HepG2 (cell line): ENCODE results near the gene SLC12A2. TPM values are rescaled to one million over a fixed set of nuclear protein-coding genes. Genes with fewer than 3 reads are reported as not detected.

Experiments
- ATAC-seq: fragments of 200-7000 bp; cut with Tn5 transposase; 3 replicates; pipeline ENCODE4 v1.9.1; 2020; ENCODE audit warnings: mild to moderate bottlenecking, moderate library complexity
- BruUV-seq: library from RNA; stranded (reverse); fragments of 400-500 nt; replicated peaks from 2 replicates; lab custom pipeline; 2021; lab: Mats Ljungman, UMichigan
- CTCF ChIA-PET: fragments of 300-600 bp; formaldehyde crosslinking; extraction: SDS; loops from one replicate; lab custom pipeline; 2021; ENCODE audit warnings: low total read pairs, inconsistent platforms, low intra/inter-chr PET ratio; lab: Yijun Ruan, JAX
- POLR2A ChIA-PET: fragments of 350-600 bp; sonication (Branson Sonifier 250); formaldehyde crosslinking; loops from one replicate; lab custom pipeline; 2020; ENCODE audit warnings: antibody characterized with exemption, inconsistent platforms; lab: Yijun Ruan, JAX
- DNase-seq: peaks from one replicate; pipeline ENCODE4 v3.0.0-alpha.2; 2015; ENCODE audit warnings: low spot score
- FAIRE-seq: peaks from 3 replicates; lab custom pipeline; 2011; peaks lifted over from hg19 to GRCh38; lab: Jason Lieb, UNC
- H2AFZ ChIP-seq: one replicate; pipeline ENCODE4 v1.6.1; 2011; ENCODE audit warnings: low read length, inconsistent platforms
- H3K27ac ChIP-seq: fragments of 300-600 bp; 3 replicates; pipeline ENCODE4 v1.8.0; 2011; ENCODE audit warnings: mixed run types, mild to moderate bottlenecking, mixed read lengths, low read length, inconsistent platforms; ENCODE audit not compliant: insufficient read depth; ENCODE audit errors: extremely low read length
- H3K27me3 ChIP-seq, 2 experiments: fragments of 200-600 bp in 1 of 2; 2 replicates in 1 of 2; 3 replicates in 1 of 2; pipeline versions ENCODE4 v1.6.0 to v1.8.0; 2011; ENCODE audit warnings: low read length in 2 of 2, mild to moderate bottlenecking in 2 of 2, moderate library complexity in 2 of 2, inconsistent platforms in 1 of 2; ENCODE audit not compliant: insufficient read depth in 2 of 2, control insufficient read depth in 1 of 2
- H3K36me3 ChIP-seq, 2 experiments: fragments of 200-600 bp in 1 of 2; replicated peaks in 1 of 2; 2 replicates in 1 of 2; 3 replicates in 1 of 2; pipeline versions ENCODE4 v1.5.1 to v1.8.0; 2011; ENCODE audit warnings: low read length in 2 of 2, inconsistent platforms in 1 of 2; ENCODE audit not compliant: insufficient read depth in 2 of 2, control insufficient read depth in 1 of 2
- H3K4me1 ChIP-seq: 2 replicates; pipeline ENCODE4 v1.5.1; 2012; ENCODE audit warnings: low read length, inconsistent platforms; ENCODE audit not compliant: insufficient read depth
- H3K4me2 ChIP-seq: 2 replicates; pipeline ENCODE4 v1.6.0; 2011; ENCODE audit warnings: low read depth, low read length, inconsistent platforms
- H3K4me3 ChIP-seq, 3 experiments: fragments of 200-600 bp in 1 of 3; sonication (generic), shearing (Covaris generic) in 1 of 3; replicated peaks in 1 of 3; 2 replicates each; pipeline ENCODE4 v1.5.1; 2011 to 2016; ENCODE audit warnings: low read length in 3 of 3, inconsistent platforms in 2 of 3, low read depth in 2 of 3, mild to moderate bottlenecking in 2 of 3, control low read depth in 1 of 3, mixed read lengths in 1 of 3; ENCODE audit not compliant: insufficient read depth in 1 of 3
- H3K79me2 ChIP-seq: one replicate; pipeline ENCODE4 v1.6.1; 2011; ENCODE audit warnings: low read length, inconsistent platforms; ENCODE audit not compliant: insufficient read depth
- H3K9ac ChIP-seq: 2 replicates; pipeline ENCODE4 v1.6.0; 2011; ENCODE audit warnings: mild to moderate bottlenecking, low read depth, low read length, inconsistent platforms; ENCODE audit not compliant: insufficient read depth
- H3K9me3 ChIP-seq: 2 replicates; pipeline ENCODE4 v1.5.1; 2012; ENCODE audit warnings: mild to moderate bottlenecking, low read length
- H4K20me1 ChIP-seq: 2 replicates; pipeline ENCODE4 v1.6.0; 2011; ENCODE audit warnings: inconsistent platforms, mild to moderate bottlenecking, low read length, moderate library complexity; ENCODE audit not compliant: insufficient read depth
- ELK4 ChIP-seq: sonication (generic); formaldehyde crosslinking; IDR thresholded peaks from 2 replicates; pipeline ENCODE4 v1.9.0; 2021; ENCODE audit warnings: missing genetic modification reagents, borderline replicate concordance
- FLYWCH1 ChIP-seq: sonication (generic); formaldehyde crosslinking; IDR thresholded peaks from 2 replicates; pipeline ENCODE4 v1.8.1; 2023; ENCODE audit warnings: mild to moderate bottlenecking, missing genetic modification reagents
- HNF4A ChIP-seq: sonication (generic); formaldehyde crosslinking; IDR thresholded peaks from 2 replicates; pipeline ENCODE4 v1.4.0; 2020; ENCODE audit warnings: missing genetic modification reagents
- HOXA9 ChIP-seq: sonication (generic); formaldehyde crosslinking; IDR thresholded peaks from 2 replicates; pipeline ENCODE4 v1.8.1; 2022; ENCODE audit warnings: missing genetic modification reagents, mild to moderate bottlenecking, moderate library complexity, borderline replicate concordance
- JUN ChIP-seq: sonication (generic); formaldehyde crosslinking; IDR thresholded peaks from 2 replicates; pipeline ENCODE4 v1.4.0; 2020; ENCODE audit warnings: mild to moderate bottlenecking, missing genetic modification reagents
- KLF9 ChIP-seq: IDR thresholded peaks from 2 replicates; pipeline ENCODE4 v1.6.1; 2016; ENCODE audit warnings: low read depth
- PRMT3 ChIP-seq: sonication (generic); formaldehyde crosslinking; IDR thresholded peaks from 2 replicates; pipeline ENCODE4 v1.8.1; 2022; ENCODE audit warnings: low read depth, mild to moderate bottlenecking, moderate library complexity, missing genetic modification reagents, borderline replicate concordance
- TBP ChIP-seq: sonication (generic); formaldehyde crosslinking; IDR thresholded peaks from 2 replicates; pipeline ENCODE4 v1.5.0; 2020; ENCODE audit warnings: missing genetic modification reagents
- ZBTB46 ChIP-seq: sonication (generic); formaldehyde crosslinking; IDR thresholded peaks from 2 replicates; pipeline ENCODE4 v1.4.0; 2020; ENCODE audit warnings: mild to moderate bottlenecking, missing genetic modification reagents, borderline replicate concordance
- ZHX1 ChIP-seq: sonication (generic); formaldehyde crosslinking; IDR thresholded peaks from 2 replicates; pipeline ENCODE4 v1.8.1; 2022; ENCODE audit warnings: low read depth, mild to moderate bottlenecking, missing genetic modification reagents
- ZMYM2 ChIP-seq: sonication (generic); formaldehyde crosslinking; IDR thresholded peaks from 2 replicates; pipeline ENCODE4 v1.8.0; 2022; ENCODE audit warnings: mild to moderate bottlenecking, missing genetic modification reagents
- ZNF549 ChIP-seq: sonication (generic); formaldehyde crosslinking; IDR thresholded peaks from 2 replicates; pipeline ENCODE4 v1.5.0; 2020; ENCODE audit warnings: missing genetic modification reagents
- ZNF841 ChIP-seq: sonication (generic); formaldehyde crosslinking; IDR thresholded peaks from 2 replicates; pipeline ENCODE4 v1.8.1; 2023; ENCODE audit warnings: missing genetic modification reagents, borderline replicate concordance
- ZSCAN30 ChIP-seq: sonication (generic); formaldehyde crosslinking; IDR thresholded peaks from 2 replicates; pipeline ENCODE4 v1.5.0; 2020; ENCODE audit warnings: mild to moderate bottlenecking, missing genetic modification reagents
- WGBS: methylation state at CpG from one replicate; pipeline ENCODE4 v1.1.6; 2017; ENCODE audit warnings: low lambda C conversion rate; 5-methylcytosine and 5-hydroxymethylcytosine counted together
- in situ Hi-C: cut with HindIII; loops from 2 replicates; pipeline ENCODE4 v1.10.0; 2017; ENCODE audit warnings: low pct_unique_long_range_greater_than_20kb; ENCODE audit not compliant: extremely low pct_ligation_motif_present
- intact Hi-C: fragments of 100-400 bp; cut with micrococcal nuclease; formaldehyde crosslinking; loops from one replicate; pipeline ENCODE4 v1.10.0; 2022; ENCODE audit not compliant: unreplicated experiment
- polyA plus RNA-seq, 8 experiments: library from polyadenylated mRNA; depleted of rRNA in 3 of 8; stranded (reverse) in 7 of 8; unstranded in 1 of 8; fragments of >200 nt; fragmentation: Illumina TruSeq in 4 of 8; extraction: Trizol in 4 of 8; gene quantifications; 2 replicates each; pipeline versions ENCODE4 v1.2.1 to v1.2.3, GENCODE V29; 2011 to 2016; ENCODE audit warnings: low read depth in 4 of 8, missing spikeins in 1 of 8, mixed read lengths in 1 of 8; ENCODE audit not compliant: insufficient read depth in 1 of 8
- total RNA-seq, 5 experiments: library from RNA; depleted of rRNA; stranded (reverse); fragments of >200 nt; fragmentation: Illumina TruSeq; extraction: Trizol; gene quantifications; 2 replicates each; pipeline ENCODE4 v1.2.3, GENCODE V29; 2016; ENCODE audit warnings: low read depth in 1 of 5

Gene SLC12A2
- total and polyA plus RNA-seq, 2 of the 13 experiments (the other 11 are each of a cell fraction or from before 2014, with no cell fraction given): 4.0 to 9.7 TPM

- WGBS: 36% methylated on average over 3 of the region's 3 CpGs
- POLR2A ChIA-PET: no interaction called here
- in situ Hi-C loops (no loop called here), intact Hi-C loops (no loop called here)
- H3K79me2 ChIP-seq: no peaks in the 10 kb centered on the region
- H3K36me3 ChIP-seq: no peaks in the 10 kb centered on the region
- CTCF ChIA-PET: no interaction called here
- no peaks in the 10 kb centered on the region for H3K9me3 ChIP-seq
- peaks cover 7% of the 10 kb centered on the region; the same call in 1 of the 2 replicates for H3K4me1 ChIP-seq
- FAIRE-seq: no peak
- ATAC-seq: peak; percentile 44
- TF ChIP-seq ELK4 (no peak), HNF4A (0 out of 2 replicates have a peak, but pooled peaks have one; percentile 5)
- no peaks in the 10 kb centered on the region for H3K27me3 ChIP-seq
- no peak overlapping the region for H2AFZ ChIP-seq
- BruUV-seq: no TSS peak
- no peak overlapping the region for H3K4me3 ChIP-seq
- no peak overlapping the region for H3K27ac ChIP-seq
- no peaks in the 10 kb centered on the region for H4K20me1 ChIP-seq
- no peak overlapping the region for H3K4me2 ChIP-seq
- H3K9ac ChIP-seq: no peak overlapping the region
- DNase-seq: no peak
These were observed 73.0 kb downstream of the SLC12A2 start for GRCh38 chr5:128156521-128156920.

GRCh38 chr5:128158342-128158741, 74.8 kb downstream of the SLC12A2 start:
- intact Hi-C loops: no loop called here
- Histone ChIP-seq H2AFZ (no peak overlapping the region), H4K20me1 (no peaks in the 10 kb centered on the region), H3K36me3 (no peaks in the 10 kb centered on the region), H3K4me1 (peaks cover 7% of the 10 kb centered on the region; the same call in 1 of the 2 replicates), H3K27ac (no peak overlapping the region), H3K4me3 (no peak overlapping the region), H3K9ac (no peak overlapping the region), H3K27me3 (no peaks in the 10 kb centered on the region), H3K4me2 (no peak overlapping the region), H3K79me2 (no peaks in the 10 kb centered on the region), H3K9me3 (no peaks in the 10 kb centered on the region)
- BruUV-seq: no TSS peak
- WGBS: 58% methylated on average over 3 of the region's 3 CpGs
- in situ Hi-C loops: no loop called here
- no peak for DNase-seq
- no peak for FAIRE-seq
- no peak for ATAC-seq
- ChIA-PET POLR2A (no interaction called here), CTCF (no interaction called here)
- TF ChIP-seq TBP (CRISPR knock-in tag) (no peak), FLYWCH1 (CRISPR knock-in tag) (no peak), ZMYM2 (CRISPR knock-in tag) (no peak), JUN (no peak), ZNF841 (CRISPR knock-in tag) (no peak), HOXA9 (CRISPR knock-in tag) (no peak), ZNF549 (CRISPR knock-in tag) (no peak), PRMT3 (CRISPR knock-in tag) (no peak), KLF9 (CRISPR knock-in tag) (no peak), ZBTB46 (CRISPR knock-in tag) (no peak), ZSCAN30 (no peak), ZHX1 (no peak)
